Ishikawa (cell line): ENCODE results near the gene NLGN1.

Source experiments
- CEBPB ChIP-seq: IDR thresholded peaks from 2 replicates; pipeline ENCODE4 v1.6.1; 2012
- CREB1 ChIP-seq: IDR thresholded peaks from 2 replicates; pipeline ENCODE4 v1.6.1; 2012; ENCODE audit warnings: low read depth
- EGR1 ChIP-seq: IDR thresholded peaks from 2 replicates; pipeline ENCODE4 v1.6.1; 2012
- EP300 ChIP-seq: IDR thresholded peaks from 2 replicates; pipeline ENCODE4 v1.6.1; 2012; ENCODE audit warnings: borderline replicate concordance
- FOXM1 ChIP-seq: IDR thresholded peaks from 2 replicates; pipeline ENCODE4 v1.6.1; 2012; ENCODE audit warnings: low read depth, borderline replicate concordance
- MAX ChIP-seq: IDR thresholded peaks from 2 replicates; pipeline ENCODE4 v1.6.1; 2012
- NFIC ChIP-seq: IDR thresholded peaks from 2 replicates; pipeline ENCODE4 v1.6.1; 2012
- RAD21 ChIP-seq: IDR thresholded peaks from 2 replicates; pipeline ENCODE4 v1.6.1; 2012; ENCODE audit warnings: low read depth
- REST ChIP-seq: IDR thresholded peaks from 2 replicates; pipeline ENCODE4 v1.6.1; 2012; ENCODE audit warnings: low read depth, mild to moderate bottlenecking
- TAF1 ChIP-seq: IDR thresholded peaks from 2 replicates; pipeline ENCODE4 v1.6.1; 2012; ENCODE audit warnings: low read depth, mild to moderate bottlenecking
- TCF12 ChIP-seq: IDR thresholded peaks from 2 replicates; pipeline ENCODE4 v1.6.1; 2012; ENCODE audit warnings: low read depth
- TEAD4 ChIP-seq: IDR thresholded peaks from 2 replicates; pipeline ENCODE4 v1.6.1; 2012
- USF1 ChIP-seq: IDR thresholded peaks from 2 replicates; pipeline ENCODE4 v1.6.1; 2012
- YY1 ChIP-seq: IDR thresholded peaks from 2 replicates; pipeline ENCODE4 v1.6.1; 2012; ENCODE audit warnings: low read depth
- ZBTB7A ChIP-seq: IDR thresholded peaks from 2 replicates; pipeline ENCODE4 v1.6.1; 2012; ENCODE audit warnings: low read depth

Gene NLGN1

GRCh38 chr3:173826901-173827609 is 429.5 kb downstream of the NLGN1 start:
- TF ChIP-seq EP300 (no peak), YY1 (no peak), FOXM1 (no peak), CREB1 (no peak), CEBPB (no peak), TEAD4 (no peak), USF1 (no peak), ZBTB7A (no peak), RAD21 (no peak), EGR1 (no peak), NFIC (no peak), TAF1 (no peak), MAX (no peak), REST (no peak), TCF12 (no peak)

GRCh38 chr3:173838644-173839043 is 441.1 kb downstream of the NLGN1 start:
- no peak for TF ChIP-seq NFIC
- TF ChIP-seq EP300, result no peak
- no peak for TF ChIP-seq ZBTB7A
- TF ChIP-seq MAX, result no peak
- no peak for TF ChIP-seq CREB1
- TF ChIP-seq YY1, result no peak
- no peak for TF ChIP-seq RAD21
- no peak for TF ChIP-seq REST
- no peak for TF ChIP-seq TCF12
- TF ChIP-seq EGR1, result no peak
- TF ChIP-seq CEBPB, result no peak
- no peak for TF ChIP-seq FOXM1
- no peak for TF ChIP-seq USF1
- no peak for TF ChIP-seq TAF1
- TF ChIP-seq TEAD4, result no peak

- TF ChIP-seq EP300 (no peak), EGR1 (no peak), CREB1 (no peak), TCF12 (no peak), REST (no peak), TAF1 (no peak), NFIC (no peak), FOXM1 (no peak), USF1 (no peak), MAX (no peak), RAD21 (no peak), TEAD4 (no peak), YY1 (no peak), ZBTB7A (no peak), CEBPB (no peak)
These were observed 442.3 kb downstream of the NLGN1 start for GRCh38 chr3:173839859-173840258.

- no peak for TF ChIP-seq ZBTB7A
- TF ChIP-seq TAF1, result no peak
- TF ChIP-seq MAX, result no peak
- TF ChIP-seq CEBPB, result no peak
- no peak for TF ChIP-seq EP300
These were observed 443.8 kb downstream of the NLGN1 start for GRCh38 chr3:173841334-173841733.
